ENCODE results near the gene SLC35F5.
"Not testable (repeated sequence)": the region's sequence is repeated elsewhere in the genome, so short reads cannot be mapped to it uniquely, and the experiment has no call there.

The SLC35F5 gene

GRCh38 chr2:113694438-113694837 is 62.0 kb downstream of the SLC35F5 start:
- no peak for DNase-seq

GRCh38 chr2:113692698-113693428 is 63.6 kb downstream of the SLC35F5 start:
- no peak for DNase-seq

GRCh38 chr2:113690871-113691270 is 65.6 kb downstream of the SLC35F5 start:
- not testable (repeated sequence) for DNase-seq

GRCh38 chr2:113686537-113686936 is 69.9 kb downstream of the SLC35F5 start:
- no peak for DNase-seq

GRCh38 chr2:113685471-113685870 is 71.0 kb downstream of the SLC35F5 start:
- DNase-seq, result no peak

GRCh38 chr2:113679457-113679856 is 77.0 kb downstream of the SLC35F5 start:
- DNase-seq, result no peak

GRCh38 chr2:113677330-113677729 is 79.1 kb downstream of the SLC35F5 start:
- no peak for DNase-seq

- DNase-seq, result no peak
Observed at GRCh38 chr2:113676623-113677266, 79.7 kb downstream of the SLC35F5 start.

GRCh38 chr2:113675875-113676274 is 80.6 kb downstream of the SLC35F5 start:
- no peak for DNase-seq

GRCh38 chr2:113672326-113672932 is 84.0 kb downstream of the SLC35F5 start:
- no peak for DNase-seq

- not testable (repeated sequence) for DNase-seq
Observed at GRCh38 chr2:113669013-113669412, 87.4 kb downstream of the SLC35F5 start.

- DNase-seq, result not testable (repeated sequence)
Observed at GRCh38 chr2:113664761-113665533, 91.5 kb downstream of the SLC35F5 start.

GRCh38 chr2:113663285-113664060 is 93.0 kb downstream of the SLC35F5 start:
- not testable (repeated sequence) for DNase-seq

Data from cerebellar nuclear complex (tissue), 1 donor.